ENCODE results near the gene RNF103.
A peak's percentile ranks its signal among the peaks of the same experiment; 100 is the strongest.

Gene RNF103

DNA sequence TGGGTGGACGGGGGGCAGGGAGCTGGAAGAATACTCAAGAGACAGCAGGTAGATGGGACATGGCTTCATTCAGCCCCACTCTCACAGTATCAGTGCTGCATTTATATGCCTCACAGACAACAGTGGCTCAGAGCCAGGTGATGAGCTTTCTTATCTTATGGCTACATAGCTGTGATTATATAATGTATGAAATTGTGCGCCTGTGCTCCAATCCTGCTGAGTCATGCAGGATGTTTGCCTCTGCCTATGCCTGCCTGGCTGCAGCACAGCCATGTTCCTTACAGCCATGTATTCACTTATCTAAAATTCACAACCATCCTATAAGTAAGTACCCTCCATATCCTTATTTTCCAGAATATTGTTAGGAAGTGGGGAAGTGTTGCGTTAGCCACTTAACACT is 37.7 kb upstream of the RNF103 start:
- H3K4me1 Mint-ChIP-seq, result no peaks in the 10 kb centered on the region
- H3K36me3 Mint-ChIP-seq (ENCODE audit: low read depth), result peaks cover 12% of the 10 kb centered on the region
- H3K27ac Mint-ChIP-seq, result no peak overlapping the region

DNA sequence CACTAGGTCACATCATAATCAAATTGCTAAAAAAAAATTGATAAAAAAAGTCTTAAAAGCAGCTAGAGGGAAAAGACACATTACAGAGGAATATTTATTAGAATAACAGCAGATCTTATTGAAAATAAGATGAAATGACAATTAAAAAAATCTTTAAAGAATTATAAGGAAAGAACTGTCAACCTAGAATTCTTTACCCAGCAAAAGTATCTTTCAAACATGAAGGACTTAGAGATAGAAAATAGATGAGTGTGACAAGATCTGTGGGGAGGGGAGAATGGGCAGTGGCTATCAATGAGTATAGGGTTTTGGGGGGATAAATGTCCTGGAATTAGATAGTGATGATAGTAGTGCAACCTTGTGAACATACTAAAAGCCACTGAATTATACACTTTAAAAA is 26.5 kb upstream of the RNF103 start:
- Mint-ChIP-seq H3K9me3 (peaks cover 22% of the 10 kb centered on the region), H3K27me3 (ENCODE audit: low read depth) (no peaks in the 10 kb centered on the region), H3K4me3 (no peak overlapping the region), H3K4me1 (no peaks in the 10 kb centered on the region), H3K36me3 (ENCODE audit: low read depth) (peaks cover 16% of the 10 kb centered on the region), H3K27ac (no peak overlapping the region)
- TF ChIP-seq, protein P1, sequence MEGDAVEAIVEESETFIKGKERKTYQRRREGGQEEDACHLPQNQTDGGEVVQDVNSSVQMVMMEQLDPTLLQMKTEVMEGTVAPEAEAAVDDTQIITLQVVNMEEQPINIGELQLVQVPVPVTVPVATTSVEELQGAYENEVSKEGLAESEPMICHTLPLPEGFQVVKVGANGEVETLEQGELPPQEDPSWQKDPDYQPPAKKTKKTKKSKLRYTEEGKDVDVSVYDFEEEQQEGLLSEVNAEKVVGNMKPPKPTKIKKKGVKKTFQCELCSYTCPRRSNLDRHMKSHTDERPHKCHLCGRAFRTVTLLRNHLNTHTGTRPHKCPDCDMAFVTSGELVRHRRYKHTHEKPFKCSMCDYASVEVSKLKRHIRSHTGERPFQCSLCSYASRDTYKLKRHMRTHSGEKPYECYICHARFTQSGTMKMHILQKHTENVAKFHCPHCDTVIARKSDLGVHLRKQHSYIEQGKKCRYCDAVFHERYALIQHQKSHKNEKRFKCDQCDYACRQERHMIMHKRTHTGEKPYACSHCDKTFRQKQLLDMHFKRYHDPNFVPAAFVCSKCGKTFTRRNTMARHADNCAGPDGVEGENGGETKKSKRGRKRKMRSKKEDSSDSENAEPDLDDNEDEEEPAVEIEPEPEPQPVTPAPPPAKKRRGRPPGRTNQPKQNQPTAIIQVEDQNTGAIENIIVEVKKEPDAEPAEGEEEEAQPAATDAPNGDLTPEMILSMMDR (IDR thresholded peaks at IDR 0.05; ENCODE audit: unreplicated experiment in 3 of 3), result no peak

More for the DNA sequence above, 37.7 kb upstream of the RNF103 start:
- TF ChIP-seq, protein P1 (IDR thresholded peaks at IDR 0.05; ENCODE audit: unreplicated experiment in 3 of 3), result no peak
- Mint-ChIP-seq H3K9me3 (peaks cover 34% of the 10 kb centered on the region), H3K4me3 (no peak overlapping the region), H3K27me3 (ENCODE audit: low read depth) (no peaks in the 10 kb centered on the region)

GRCh38 chr2:86649119-86649947 is 25.7 kb upstream of the RNF103 start:
- TF ChIP-seq, protein P1 (IDR thresholded peaks at IDR 0.05; ENCODE audit: unreplicated experiment in 3 of 3), result no peak
- H3K36me3 Mint-ChIP-seq (ENCODE audit: low read depth), result peaks cover 16% of the 10 kb centered on the region
- H3K27ac Mint-ChIP-seq, result peak overlapping the region in 2 of 3 experiments; percentile 39 to 62
- H3K27me3 Mint-ChIP-seq (ENCODE audit: low read depth), result no peaks in the 10 kb centered on the region
- peaks cover 22% of the 10 kb centered on the region for H3K9me3 Mint-ChIP-seq
- H3K4me1 Mint-ChIP-seq, result no peaks in the 10 kb centered on the region
- no peak overlapping the region for H3K4me3 Mint-ChIP-seq

- peaks cover 22% of the 10 kb centered on the region for H3K9me3 Mint-ChIP-seq
- H3K4me1 Mint-ChIP-seq, result no peaks in the 10 kb centered on the region
- H3K27me3 Mint-ChIP-seq (ENCODE audit: low read depth), result no peaks in the 10 kb centered on the region
- H3K4me3 Mint-ChIP-seq, result no peak overlapping the region
- H3K27ac Mint-ChIP-seq, result peak overlapping the region in 2 of 3 experiments; percentile 23 to 62
- TF ChIP-seq, protein P1 (IDR thresholded peaks at IDR 0.05; ENCODE audit: unreplicated experiment in 3 of 3), result no peak
- peaks cover 16% of the 10 kb centered on the region for H3K36me3 Mint-ChIP-seq (ENCODE audit: low read depth)
Observed at GRCh38 chr2:86648681-86649080, 25.0 kb upstream of the RNF103 start.

DNA sequence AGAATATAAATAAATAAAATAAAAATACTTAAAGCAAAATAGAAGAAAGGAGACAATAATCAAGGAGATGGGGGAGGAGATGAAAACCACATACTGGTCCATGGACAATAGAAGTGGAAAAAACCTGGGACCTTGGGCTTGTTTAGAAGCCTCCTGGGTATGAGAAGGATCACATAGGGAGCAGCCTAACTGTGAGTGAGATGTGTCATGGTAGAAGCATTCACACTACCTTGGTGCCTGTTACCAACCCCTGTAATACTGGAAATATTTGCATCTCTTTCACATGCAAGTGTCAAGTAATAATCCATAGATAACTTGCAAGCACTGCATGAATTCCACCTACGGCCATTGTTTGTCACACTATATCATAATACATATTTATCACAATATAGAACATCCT is 23.2 kb upstream of the RNF103 start:
- TF ChIP-seq, protein P1 (IDR thresholded peaks at IDR 0.05; ENCODE audit: unreplicated experiment in 3 of 3), result no peak
- H3K36me3 Mint-ChIP-seq (ENCODE audit: low read depth), result peaks cover 16% of the 10 kb centered on the region
- peaks cover 20% of the 10 kb centered on the region for H3K9me3 Mint-ChIP-seq
- H3K27me3 Mint-ChIP-seq (ENCODE audit: low read depth), result no peaks in the 10 kb centered on the region
- H3K4me1 Mint-ChIP-seq, result no peaks in the 10 kb centered on the region
- no peak overlapping the region for H3K27ac Mint-ChIP-seq
- H3K4me3 Mint-ChIP-seq, result no peak overlapping the region

DNA sequence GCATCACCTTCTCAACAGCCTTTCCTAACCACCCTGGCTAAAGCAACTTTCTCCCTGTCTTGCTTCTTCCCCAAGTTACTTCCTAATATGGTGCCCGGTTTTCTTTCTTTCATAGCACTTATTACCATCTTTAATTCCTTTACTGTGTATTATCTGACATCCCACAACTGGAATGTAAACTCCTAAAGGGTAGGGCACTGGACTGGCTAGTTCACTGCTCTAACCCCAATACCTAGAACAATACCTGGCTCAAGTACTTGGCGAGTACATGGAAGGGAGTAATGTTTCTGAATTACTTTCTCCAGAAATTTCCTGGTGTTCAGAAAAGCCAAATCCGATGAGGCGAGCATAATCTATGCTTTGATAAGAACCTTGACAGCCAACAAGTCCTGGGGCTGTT is 22.7 kb upstream of the RNF103 start:
- H3K4me3 Mint-ChIP-seq, result no peak overlapping the region
- no peaks in the 10 kb centered on the region for H3K27me3 Mint-ChIP-seq (ENCODE audit: low read depth)
- H3K27ac Mint-ChIP-seq, result no peak overlapping the region

More for the DNA sequence above, 22.7 kb upstream of the RNF103 start:
- peaks cover 17% of the 10 kb centered on the region for H3K9me3 Mint-ChIP-seq
- H3K36me3 Mint-ChIP-seq (ENCODE audit: low read depth), result peaks cover 16% of the 10 kb centered on the region
- TF ChIP-seq, protein P1 (IDR thresholded peaks at IDR 0.05; ENCODE audit: unreplicated experiment in 3 of 3), result no peak
- no peaks in the 10 kb centered on the region for H3K4me1 Mint-ChIP-seq

Data from nephron (organoid).